Measurements from ENCODE around the gene ICE1.
"Not testable (repeated sequence)": the region's sequence is repeated elsewhere in the genome, so short reads cannot be mapped to it uniquely, and the experiment has no call there.

The ICE1 gene

GRCh38 chr5:5451863-5452262 is 29.4 kb downstream of the ICE1 start:
- no peak for DNase-seq

GRCh38 chr5:5453131-5453530 is 30.7 kb downstream of the ICE1 start:
- DNase-seq = no peak

- no peak for DNase-seq
Observed at GRCh38 chr5:5454391-5454790, 31.9 kb downstream of the ICE1 start.

GRCh38 chr5:5456858-5457257 is 34.4 kb downstream of the ICE1 start:
- DNase-seq = no peak

DNA sequence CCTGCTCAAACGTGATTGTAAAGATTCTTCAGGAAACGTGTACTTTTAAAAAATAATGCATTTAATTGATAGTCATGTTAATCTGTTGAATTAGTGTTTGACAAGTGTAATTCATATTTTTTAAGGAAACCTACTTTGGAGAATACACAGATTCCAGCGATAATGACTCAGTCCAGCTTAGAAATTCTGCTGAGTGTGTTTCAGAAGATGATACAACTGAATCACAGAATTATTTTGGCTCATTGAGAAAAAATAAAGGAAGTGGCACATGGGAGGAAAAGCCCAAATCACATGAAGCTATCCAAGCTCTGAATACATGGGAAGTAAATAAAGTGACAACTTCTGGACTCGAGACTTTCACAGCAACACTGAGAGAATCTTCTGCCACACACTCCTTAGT is 37.8 kb downstream of the ICE1 start:
- no peak for DNase-seq

GRCh38 chr5:5461012-5461411 is 38.5 kb downstream of the ICE1 start:
- DNase-seq = no peak

DNA sequence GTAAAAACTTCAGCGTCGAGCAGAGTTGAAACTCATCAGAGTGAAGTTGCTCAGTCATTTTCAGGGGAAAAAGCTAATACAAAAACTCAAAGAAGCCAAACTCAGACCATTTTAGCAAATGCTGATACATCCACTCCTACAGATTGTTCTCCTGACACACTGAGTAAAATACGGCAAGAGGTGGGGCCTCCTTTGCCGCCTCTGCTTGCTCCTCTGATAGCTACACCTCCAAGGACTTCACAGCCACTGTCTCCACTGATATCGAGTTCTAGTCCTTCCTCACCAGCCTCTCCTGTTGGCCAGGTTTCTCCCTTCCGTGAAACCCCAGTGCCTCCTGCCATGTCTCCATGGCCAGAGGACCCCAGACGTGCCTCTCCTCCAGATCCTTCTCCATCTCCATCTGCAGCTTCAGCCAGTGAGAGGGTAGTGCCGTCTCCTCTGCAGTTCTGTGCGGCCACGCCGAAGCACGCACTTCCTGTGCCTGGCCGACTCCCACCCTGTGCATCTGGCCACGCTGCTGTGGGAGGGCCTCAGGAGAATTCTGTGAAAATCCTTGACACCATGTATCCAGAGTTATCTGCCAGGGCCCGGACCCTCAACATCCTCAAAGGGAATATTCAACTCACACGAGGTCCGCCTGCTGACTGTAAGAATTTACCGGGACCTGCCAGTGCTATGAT is 41.7 kb downstream of the ICE1 start:
- no peak for DNase-seq

GRCh38 chr5:5466227-5466626 is 43.8 kb downstream of the ICE1 start:
- DNase-seq = no peak

GRCh38 chr5:5467737-5468136 is 45.3 kb downstream of the ICE1 start:
- no peak for DNase-seq

DNA sequence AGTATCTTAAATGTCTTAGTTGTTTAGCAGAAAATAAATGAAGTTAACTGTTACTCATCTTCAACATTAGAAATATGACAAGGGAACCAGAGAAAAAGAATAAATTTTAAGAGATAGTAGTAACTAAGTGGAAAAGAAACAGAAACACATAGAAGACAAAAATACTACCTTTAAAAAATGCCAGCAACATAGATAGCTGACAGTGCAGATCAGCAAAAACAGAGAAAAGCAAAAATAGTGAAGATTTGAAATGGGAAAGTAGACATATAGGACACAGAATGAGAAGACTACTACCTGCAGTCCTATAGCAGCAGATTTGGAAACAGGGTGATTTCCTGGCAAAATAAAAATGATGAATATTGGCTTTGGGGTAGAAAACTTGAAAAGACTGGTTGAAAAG is 48.5 kb downstream of the ICE1 start:
- DNase-seq = no peak

DNA sequence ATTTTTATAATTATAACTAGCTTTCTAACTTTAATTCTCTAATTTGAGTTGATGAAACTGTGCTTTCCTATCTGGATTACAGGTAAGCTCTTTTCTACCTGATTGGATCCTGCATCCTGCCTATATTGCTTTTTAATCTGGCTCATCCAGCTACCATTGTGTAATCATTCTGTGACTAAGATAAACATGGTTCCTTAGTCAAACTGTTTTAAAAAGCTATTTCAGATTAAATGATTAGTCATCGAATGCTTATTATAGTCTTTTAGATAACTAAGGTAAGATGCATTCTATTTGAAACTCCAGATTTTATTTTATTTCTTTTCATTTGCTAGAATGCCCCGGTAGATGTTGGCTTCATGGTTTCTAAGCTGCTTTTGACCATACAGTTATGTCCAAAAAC is 50.7 kb downstream of the ICE1 start:
- no peak for DNase-seq

DNA sequence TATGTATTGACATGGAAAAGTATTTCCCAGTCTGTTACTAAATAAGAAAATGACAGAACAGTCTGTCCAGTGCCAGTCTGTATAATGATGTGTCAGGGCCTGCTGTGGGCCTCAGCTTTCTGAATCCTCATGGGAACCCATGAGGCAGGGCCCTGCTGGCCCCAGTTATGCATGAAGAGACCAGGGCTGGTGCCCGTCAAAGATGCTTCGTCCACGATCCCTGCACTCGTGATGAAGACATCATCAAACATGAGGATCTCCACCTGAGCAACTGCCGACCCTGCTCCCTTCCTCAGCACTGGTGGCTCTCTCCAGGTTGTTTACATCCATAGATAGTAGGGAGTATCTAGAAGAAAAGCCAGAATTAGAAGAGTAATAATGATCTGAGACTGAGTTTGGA is 52.5 kb downstream of the ICE1 start:
- DNase-seq = no peak

DNA sequence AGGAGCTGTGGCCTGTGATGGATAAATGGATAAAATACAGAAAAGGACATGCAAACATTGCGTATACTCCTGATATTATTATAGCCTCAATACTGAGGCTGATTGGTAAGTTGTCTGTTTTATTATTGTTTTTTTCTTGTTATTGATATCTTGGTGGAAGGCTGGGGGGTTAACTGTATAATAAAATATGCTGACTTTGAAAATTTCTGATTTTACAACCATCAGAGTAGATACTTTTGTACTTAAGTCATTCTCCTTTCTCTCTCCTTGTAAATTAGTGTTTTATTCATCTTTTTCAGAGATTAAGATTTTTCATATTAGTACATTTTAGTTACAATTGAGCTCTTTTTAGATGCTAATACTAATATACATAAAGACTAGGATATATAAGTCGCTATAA is 53.5 kb downstream of the ICE1 start:
- DNase-seq = no peak

- not testable (repeated sequence) for DNase-seq
Observed at GRCh38 chr5:5479578-5479977, 57.1 kb downstream of the ICE1 start.

DNA sequence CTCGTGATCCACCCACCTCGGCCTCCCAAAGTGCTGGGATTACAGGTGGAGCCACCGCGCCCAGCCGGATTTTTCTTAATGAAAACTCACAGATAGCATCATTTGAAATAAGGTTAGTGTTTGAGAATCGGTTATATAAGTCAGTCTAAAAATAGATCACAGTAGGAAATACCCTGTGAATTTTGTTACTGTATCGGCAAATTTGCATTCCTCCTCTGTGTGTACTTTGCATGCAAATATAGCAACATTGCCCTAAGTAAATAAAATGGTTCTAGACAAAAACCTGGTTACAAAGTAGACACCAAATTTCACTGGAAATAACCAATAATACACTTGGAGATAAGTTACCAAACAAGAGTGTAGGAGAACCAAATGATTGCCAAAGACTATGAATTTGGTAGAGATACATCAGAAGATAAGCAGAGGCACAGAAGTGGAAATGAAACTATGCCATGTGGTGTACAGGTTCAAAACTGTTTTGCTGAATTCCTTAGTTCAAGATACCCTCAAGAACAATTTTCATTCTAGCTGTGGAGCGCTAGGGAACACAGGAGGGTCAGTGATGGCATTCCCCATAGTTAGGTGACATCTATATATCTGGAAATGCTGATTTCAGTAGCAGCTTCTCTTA is 58.1 kb downstream of the ICE1 start:
- no peak for DNase-seq

DNA sequence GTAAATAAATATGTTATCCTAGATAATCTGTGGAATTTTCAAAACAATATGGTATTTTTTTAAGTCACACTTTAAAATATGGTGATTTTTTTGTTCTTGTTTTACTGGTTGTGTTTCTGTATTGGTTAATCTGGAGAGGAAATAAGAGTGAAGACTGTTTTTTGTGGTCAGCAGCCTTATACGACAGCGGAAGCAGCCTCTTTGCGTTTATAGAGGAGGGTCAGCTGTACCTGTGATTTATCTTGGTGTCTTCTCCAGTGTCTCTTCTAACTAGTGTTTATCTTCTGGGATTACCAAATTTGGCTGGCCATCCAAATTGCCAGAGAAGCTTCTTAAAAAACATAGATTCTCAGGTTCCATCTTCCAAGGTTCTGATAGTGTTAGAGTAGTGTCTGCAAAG is 58.7 kb downstream of the ICE1 start:
- DNase-seq = no peak

GRCh38 chr5:5481633-5482032 is 59.2 kb downstream of the ICE1 start:
- no peak for DNase-seq

GRCh38 chr5:5483350-5483749 is 60.9 kb downstream of the ICE1 start:
- DNase-seq = no peak

DNA sequence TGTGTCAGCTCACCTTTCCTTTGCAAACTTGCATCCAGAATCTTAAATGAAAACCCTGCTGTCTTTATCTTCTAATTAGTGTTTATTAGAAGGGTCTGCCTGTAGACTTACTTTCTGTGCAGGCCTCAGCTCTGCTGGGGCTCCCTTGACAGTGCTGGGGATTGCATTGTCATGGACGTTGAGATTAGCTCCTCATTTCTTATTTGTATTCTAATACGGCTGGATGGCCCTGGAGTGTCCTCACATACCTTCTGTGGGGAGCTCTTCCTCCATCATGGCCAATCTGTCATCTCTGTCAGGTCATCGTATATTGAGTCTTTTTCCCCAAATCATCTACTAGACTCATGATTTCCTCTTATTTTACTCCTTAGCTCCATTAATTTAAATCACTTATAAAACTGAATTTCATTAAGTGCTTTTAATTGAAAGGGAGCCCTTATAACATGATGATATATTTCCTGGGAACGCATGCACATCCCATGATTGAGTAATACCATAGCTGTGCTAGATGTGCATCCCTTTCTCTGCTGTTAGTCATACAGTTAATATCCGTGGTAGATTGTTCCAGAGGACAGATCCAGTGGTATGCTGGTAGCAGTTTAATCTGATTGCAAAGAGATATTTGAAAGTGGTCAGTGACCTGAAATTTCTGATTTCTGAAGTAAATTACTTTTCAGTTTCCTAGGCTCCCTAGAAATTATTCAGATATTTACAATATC is 61.6 kb downstream of the ICE1 start:
- DNase-seq = no peak

- DNase-seq = no peak
Observed at GRCh38 chr5:5486122-5486521, 63.6 kb downstream of the ICE1 start.

- DNase-seq = no peak
Observed at GRCh38 chr5:5487585-5488360, 65.3 kb downstream of the ICE1 start.

- no peak for DNase-seq
Observed at GRCh38 chr5:5490774-5491347, 68.4 kb downstream of the ICE1 start.

All from T-helper 9 cell (primary cell).